A549 (cell line): ENCODE results near the gene MBNL1.

Experiments used
- CEBPB ChIP-seq, 2 experiments: fragments of >200 bp in 1 of 2; sonication (Bioruptor Twin) in 1 of 2; formaldehyde crosslinking in 1 of 2; IDR thresholded peaks; 2 replicates each; pipeline ENCODE4 v1.6.1; 2012 to 2016
- CHD2 ChIP-seq: fragments of 150-350 bp; IDR thresholded peaks from 2 replicates; pipeline ENCODE4 v1.6.1; 2014; ENCODE audit warnings: low read length; ENCODE audit not compliant: partially characterized antibody
- KDM1A ChIP-seq: fragments of 200-600 bp; sonication (generic); IDR thresholded peaks from 2 replicates; pipeline ENCODE4 v1.6.1; 2016; ENCODE audit warnings: low read depth, mild to moderate bottlenecking
- KDM5A ChIP-seq: fragments of 200-600 bp; sonication (generic); IDR thresholded peaks from 2 replicates; pipeline ENCODE4 v1.6.1; 2016; ENCODE audit warnings: antibody characterized with exemption, mild to moderate bottlenecking
- POLR2A ChIP-seq: IDR thresholded peaks from 2 replicates; pipeline ENCODE4 v1.6.1; 2012; ENCODE audit warnings: mild to moderate bottlenecking, low read length
- RFX5 ChIP-seq: fragments of 450-650 bp; IDR thresholded peaks from 2 replicates; pipeline ENCODE4 v1.7.1; 2014; ENCODE audit warnings: antibody characterized with exemption, mild to moderate bottlenecking, moderate library complexity
- ZFP36 ChIP-seq: fragments of 450-650 bp; IDR thresholded peaks from 2 replicates; pipeline ENCODE4 v1.6.1; 2014; ENCODE audit warnings: borderline replicate concordance; ENCODE audit not compliant: partially characterized antibody
- TF ChIP-seq, protein P1 (sequence below): fragments of >200 bp; sonication (Bioruptor Twin); formaldehyde crosslinking; IDR thresholded peaks from 3 replicates; pipeline ENCODE4 v1.5.1; 2016
- TF ChIP-seq, protein P2 (sequence below): fragments of >200 bp; sonication (Bioruptor Twin); formaldehyde crosslinking; IDR thresholded peaks from 3 replicates; pipeline ENCODE4 v1.6.1; 2016
- TF ChIP-seq, protein P3 (sequence below): fragments of 200-600 bp; sonication (generic); IDR thresholded peaks from 2 replicates; pipeline ENCODE4 v1.6.1; 2016; ENCODE audit warnings: antibody characterized with exemption, mild to moderate bottlenecking, moderate library complexity
- TF ChIP-seq, protein P4 (sequence below): IDR thresholded peaks from 2 replicates; pipeline ENCODE4 v1.6.1; 2012

DNA sequence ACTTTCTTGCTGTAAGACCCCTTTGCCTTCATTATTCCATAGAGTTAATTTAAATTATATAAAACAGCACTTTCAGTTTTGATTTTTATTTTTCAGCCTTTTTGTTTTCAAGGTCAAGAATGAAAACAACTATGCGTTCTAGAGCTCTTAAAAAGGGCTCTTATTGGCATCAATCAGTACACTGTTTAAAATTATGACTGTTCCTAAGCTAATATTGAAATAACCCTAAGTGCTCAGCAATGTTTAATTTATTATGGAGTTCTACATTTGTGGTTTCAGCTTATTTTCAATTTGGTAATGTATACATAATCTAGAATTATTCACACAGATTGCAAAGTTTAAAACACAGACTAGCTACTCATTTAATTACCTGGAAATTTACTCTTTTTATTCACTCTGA is 179.4 kb downstream of the MBNL1 start:
- TF ChIP-seq KDM1A (no peak), CHD2 (no peak), RFX5 (no peak), ZFP36 (no peak), CEBPB (IDR thresholded peaks at IDR 0.05) (no peak), POLR2A (no peak), KDM5A (no peak)
- TF ChIP-seq, protein P1, sequence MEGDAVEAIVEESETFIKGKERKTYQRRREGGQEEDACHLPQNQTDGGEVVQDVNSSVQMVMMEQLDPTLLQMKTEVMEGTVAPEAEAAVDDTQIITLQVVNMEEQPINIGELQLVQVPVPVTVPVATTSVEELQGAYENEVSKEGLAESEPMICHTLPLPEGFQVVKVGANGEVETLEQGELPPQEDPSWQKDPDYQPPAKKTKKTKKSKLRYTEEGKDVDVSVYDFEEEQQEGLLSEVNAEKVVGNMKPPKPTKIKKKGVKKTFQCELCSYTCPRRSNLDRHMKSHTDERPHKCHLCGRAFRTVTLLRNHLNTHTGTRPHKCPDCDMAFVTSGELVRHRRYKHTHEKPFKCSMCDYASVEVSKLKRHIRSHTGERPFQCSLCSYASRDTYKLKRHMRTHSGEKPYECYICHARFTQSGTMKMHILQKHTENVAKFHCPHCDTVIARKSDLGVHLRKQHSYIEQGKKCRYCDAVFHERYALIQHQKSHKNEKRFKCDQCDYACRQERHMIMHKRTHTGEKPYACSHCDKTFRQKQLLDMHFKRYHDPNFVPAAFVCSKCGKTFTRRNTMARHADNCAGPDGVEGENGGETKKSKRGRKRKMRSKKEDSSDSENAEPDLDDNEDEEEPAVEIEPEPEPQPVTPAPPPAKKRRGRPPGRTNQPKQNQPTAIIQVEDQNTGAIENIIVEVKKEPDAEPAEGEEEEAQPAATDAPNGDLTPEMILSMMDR, result no peak
- TF ChIP-seq, protein P2, sequence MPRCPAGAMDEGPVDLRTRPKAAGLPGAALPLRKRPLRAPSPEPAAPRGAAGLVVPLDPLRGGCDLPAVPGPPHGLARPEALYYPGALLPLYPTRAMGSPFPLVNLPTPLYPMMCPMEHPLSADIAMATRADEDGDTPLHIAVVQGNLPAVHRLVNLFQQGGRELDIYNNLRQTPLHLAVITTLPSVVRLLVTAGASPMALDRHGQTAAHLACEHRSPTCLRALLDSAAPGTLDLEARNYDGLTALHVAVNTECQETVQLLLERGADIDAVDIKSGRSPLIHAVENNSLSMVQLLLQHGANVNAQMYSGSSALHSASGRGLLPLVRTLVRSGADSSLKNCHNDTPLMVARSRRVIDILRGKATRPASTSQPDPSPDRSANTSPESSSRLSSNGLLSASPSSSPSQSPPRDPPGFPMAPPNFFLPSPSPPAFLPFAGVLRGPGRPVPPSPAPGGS, result no peak
- TF ChIP-seq, protein P3, sequence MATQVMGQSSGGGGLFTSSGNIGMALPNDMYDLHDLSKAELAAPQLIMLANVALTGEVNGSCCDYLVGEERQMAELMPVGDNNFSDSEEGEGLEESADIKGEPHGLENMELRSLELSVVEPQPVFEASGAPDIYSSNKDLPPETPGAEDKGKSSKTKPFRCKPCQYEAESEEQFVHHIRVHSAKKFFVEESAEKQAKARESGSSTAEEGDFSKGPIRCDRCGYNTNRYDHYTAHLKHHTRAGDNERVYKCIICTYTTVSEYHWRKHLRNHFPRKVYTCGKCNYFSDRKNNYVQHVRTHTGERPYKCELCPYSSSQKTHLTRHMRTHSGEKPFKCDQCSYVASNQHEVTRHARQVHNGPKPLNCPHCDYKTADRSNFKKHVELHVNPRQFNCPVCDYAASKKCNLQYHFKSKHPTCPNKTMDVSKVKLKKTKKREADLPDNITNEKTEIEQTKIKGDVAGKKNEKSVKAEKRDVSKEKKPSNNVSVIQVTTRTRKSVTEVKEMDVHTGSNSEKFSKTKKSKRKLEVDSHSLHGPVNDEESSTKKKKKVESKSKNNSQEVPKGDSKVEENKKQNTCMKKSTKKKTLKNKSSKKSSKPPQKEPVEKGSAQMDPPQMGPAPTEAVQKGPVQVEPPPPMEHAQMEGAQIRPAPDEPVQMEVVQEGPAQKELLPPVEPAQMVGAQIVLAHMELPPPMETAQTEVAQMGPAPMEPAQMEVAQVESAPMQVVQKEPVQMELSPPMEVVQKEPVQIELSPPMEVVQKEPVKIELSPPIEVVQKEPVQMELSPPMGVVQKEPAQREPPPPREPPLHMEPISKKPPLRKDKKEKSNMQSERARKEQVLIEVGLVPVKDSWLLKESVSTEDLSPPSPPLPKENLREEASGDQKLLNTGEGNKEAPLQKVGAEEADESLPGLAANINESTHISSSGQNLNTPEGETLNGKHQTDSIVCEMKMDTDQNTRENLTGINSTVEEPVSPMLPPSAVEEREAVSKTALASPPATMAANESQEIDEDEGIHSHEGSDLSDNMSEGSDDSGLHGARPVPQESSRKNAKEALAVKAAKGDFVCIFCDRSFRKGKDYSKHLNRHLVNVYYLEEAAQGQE, result no peak
- TF ChIP-seq, protein P4, sequence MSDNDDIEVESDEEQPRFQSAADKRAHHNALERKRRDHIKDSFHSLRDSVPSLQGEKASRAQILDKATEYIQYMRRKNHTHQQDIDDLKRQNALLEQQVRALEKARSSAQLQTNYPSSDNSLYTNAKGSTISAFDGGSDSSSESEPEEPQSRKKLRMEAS, result no peak
